ENCODE measurements around the gene GLB1L2.

GLB1L2 gene

DNA sequence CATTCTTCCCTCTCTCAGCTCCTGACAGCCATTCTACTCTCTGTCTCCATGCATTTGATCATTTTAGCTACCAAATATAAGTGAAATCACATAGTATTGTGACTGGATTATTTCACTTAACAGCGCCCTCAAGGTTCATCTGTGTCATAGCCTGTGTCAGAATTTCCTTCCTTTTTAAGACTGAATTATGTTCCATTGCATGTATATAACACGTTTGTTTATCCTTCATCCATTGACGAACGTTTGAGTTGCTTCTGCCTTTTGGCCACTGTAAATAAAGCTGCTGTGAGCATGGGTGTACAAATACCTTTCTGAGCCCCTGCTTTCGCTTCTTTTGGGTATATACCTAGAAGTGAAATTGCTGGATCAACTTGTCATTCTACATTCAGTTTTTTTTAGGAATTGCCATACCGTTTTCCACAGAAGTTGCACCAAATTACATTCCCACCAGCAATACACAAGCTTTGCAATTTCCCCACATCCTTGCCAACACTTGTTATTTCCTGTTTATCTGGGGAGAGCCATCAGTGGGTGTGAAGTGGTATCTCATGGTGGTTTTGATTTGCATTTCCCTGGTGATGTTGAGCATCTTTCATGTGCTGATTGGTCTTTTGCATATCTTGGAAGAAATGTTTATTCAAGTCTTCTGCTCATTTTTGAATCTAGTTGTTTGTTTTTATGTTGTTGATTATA, 17.5 kb downstream of the GLB1L2 start:
- no peak for DNase-seq

DNA sequence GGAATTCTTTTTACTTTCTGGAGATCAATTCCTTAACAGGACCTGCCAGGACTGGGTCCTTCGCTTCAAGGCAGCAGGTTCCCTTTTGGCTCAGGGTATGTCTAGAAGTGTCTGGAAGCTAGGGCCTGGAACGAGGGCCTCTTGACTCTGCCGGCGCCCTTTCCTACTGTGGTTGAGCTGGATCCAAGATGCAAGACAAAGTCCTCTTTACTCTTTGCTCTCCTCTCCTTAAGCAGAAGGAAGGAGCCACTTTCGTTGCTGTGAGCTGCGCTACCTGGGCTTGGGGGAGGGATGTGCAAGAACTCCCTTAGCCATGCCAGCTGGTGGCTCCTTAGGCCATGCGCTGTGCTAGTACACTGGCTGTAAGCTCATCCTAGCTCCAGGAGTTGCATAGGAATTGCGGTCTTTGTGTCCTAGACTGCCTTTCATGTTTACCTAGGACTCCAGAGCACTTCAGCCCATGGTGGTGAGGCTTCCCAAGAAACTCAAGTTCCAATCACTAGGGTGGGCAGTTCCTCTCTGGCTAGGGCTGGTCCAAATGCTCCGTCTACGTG, 18.1 kb downstream of the GLB1L2 start:
- DNase-seq: no peak

DNA sequence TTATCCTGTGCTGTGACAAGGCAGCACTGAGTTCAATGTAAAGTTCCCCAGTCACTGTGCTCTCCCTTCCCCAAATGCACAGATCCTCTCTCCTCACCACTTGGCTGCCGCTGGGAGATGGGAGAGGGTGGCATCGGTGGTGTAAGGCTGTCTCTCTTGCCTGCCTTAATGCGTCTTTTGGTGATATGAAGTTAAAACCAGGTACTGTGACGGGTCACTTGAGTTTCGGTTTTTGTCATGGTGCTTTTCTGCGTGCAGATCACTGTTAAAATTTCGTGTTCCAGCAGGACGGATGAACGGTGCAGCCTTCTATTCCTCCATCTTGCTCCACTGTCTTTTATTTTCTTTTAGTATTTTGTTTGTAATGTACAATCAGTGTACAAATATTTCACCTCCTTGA, 18.6 kb downstream of the GLB1L2 start:
- no peak for DNase-seq

DNA sequence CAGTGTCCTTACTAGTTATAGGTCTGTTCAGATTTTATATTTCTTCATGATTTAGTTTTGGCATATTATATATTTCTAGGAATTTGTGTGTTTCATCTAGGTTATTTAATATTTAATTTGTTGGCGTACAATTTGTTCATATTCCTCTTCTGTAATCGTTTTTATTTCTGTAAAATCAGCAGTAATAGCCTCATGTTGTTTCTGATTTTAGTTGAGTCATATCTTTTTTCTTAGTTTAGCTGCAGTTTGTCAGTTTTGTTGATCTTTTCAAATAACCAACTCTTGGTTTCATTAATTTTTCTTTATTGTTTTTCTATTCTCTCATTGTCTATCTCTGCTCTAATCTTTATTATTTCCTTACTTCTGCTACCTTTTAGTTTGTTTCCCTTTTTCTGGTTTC, 20.3 kb downstream of the GLB1L2 start:
- DNase-seq: no peak

DNA sequence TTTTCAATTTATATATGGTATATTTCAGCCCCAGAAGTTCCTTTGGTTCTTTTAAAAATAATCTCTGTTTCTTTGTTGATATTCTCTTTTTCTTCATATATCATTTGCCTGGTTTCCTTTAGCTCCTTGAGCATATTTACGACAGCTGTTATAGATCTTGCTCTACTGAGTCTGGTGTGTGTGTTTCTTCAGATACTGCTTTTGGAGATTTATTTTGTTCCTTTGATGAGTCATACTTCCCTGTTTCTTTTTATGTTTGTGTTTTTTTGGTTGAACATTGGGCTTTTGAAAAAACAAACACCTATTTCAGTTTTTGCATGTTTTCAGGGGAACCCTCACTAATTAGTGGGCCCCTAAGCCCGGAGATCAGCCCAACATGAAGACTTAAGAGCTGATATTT, 23.3 kb downstream of the GLB1L2 start:
- no peak for DNase-seq

DNA sequence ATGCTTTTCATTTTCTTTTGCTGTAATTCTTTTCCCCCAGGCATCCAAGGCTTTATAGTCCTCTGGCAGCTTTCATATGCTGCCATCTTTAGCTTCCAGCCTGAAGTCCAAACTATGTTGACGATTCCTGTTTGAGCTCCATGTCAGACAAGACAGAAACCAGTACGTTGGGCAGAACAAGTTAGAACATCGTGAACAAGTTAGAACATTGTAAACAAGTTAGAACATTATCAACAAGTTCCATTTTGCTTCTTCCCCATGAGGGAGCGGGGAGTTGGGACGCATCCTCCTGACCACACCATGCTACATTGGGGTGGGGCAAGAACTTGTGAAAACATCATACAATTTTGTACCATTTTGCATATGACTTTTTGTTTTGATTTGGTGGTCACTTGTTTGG, 23.9 kb downstream of the GLB1L2 start:
- DNase-seq: no peak

DNA sequence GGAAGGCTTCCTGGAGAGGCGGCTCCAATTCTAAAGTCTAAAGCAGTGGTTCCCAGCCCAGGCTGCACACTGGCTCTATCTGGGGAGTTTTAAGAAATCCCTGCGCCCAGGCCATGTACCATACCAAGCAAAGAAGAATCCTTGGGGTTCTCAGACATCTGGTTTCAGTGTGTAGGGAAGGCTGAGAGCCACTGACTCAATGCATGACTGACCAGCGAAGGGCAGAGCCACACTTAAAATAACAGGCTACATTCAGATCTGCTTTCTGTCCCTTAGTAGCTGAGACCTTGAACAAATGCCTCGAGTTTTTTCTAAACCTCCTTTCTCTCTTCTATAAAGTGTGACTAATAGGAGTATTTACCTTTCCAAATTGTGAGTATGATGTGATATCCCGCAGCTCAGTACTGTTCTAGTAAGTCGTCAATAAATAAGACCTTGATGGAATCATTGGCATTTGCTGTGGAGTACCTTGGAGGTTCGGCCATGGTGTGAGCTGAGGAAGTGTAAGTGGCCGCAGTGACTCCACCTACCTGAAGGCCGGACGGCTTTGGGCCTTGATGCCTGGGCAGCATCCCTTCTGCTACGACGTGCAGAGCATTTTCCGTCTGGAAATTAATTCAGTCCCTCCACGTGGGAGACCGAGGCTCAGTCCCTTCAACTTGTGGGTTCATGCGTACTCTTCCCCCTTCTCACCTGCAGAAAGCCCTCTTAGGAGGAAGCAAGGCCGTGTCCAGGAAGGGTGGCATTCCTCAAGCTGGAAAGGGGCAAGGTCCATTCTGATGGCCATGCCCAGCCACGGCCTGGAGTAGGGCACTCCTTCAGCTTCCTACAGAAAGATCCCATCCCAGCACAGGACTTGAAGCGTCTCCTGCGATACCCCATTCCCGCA, 25.1 kb downstream of the GLB1L2 start:
- no peak for DNase-seq

DNA sequence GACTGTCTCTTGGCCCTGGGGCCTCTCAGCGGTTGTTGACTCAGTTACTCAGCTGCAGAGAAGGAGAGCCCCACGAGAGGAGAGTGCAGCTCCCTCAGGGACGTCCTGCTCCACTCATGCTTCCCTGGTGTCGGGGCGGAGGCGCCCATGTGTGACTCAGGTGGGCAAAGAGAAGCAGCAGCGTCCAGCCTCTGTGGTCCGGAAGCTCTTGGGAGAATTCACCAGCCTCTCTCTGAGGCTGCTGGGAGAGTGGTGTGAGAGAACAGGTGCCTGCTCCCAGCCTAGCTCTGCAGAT, 25.7 kb downstream of the GLB1L2 start:
- DNase-seq: no peak

DNA sequence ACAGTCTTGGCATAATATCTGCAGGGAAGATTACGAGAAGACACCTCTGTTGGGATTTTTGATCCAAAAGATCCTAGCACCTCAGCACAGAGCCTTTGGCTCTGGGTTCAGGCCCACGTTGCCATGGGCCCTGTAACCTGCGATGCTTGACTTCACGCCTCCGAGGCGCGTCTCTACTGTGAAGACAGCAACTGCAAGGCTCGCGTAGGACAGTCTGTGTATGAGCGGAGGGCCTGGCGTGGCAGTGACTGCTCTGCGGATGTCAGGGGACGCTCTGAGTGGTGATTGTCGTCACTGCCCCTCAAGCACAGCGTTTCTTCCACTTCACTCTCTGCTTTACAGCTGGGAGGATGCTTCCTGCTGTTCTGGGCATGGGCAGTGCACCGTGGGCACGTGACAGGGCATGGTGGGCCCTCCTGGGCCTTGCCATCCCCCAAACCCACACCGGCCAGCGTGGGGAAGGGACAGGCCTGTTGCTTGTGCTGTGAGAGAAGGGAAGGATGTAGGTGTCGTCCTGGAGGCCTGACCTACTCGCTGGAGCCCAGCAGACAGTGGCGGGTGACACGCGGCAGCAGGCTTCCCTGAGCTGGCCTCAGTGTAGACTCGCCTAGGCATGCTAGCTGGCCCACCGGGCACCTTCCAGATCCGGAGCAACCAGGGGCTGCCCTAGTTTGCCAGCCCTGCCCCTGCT, 26.5 kb downstream of the GLB1L2 start:
- DNase-seq: no peak

DNA sequence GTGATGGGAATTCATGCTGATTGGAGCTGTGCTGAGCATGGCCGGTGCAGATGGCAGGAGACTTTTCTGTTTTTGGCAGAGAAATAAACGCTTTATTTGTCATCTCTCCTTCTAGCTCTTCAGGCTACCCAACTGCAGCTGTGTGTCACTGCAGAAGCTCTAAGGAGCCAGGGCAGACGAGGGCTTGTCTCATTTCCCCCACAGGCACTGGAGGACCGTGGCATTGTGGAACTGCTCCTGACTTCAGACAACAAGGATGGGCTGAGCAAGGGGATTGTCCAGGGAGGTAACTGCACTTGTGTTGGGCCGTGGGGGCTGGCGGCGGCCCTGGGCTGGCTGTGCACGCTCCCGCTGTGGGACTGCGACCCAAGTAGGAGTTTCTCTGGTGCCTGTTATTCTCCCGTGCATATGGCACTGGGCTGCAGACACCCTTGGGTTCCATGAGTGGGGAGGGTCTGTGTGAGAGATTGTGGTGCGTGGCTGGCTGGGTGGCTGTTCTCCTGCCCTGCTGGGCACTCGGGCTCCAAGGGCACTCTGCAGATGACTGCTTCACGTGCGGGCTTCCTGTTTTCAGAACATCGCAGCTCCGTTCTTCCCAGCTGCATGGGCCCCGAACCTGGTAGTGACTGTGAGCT, 27.2 kb downstream of the GLB1L2 start:
- no peak for DNase-seq

DNA sequence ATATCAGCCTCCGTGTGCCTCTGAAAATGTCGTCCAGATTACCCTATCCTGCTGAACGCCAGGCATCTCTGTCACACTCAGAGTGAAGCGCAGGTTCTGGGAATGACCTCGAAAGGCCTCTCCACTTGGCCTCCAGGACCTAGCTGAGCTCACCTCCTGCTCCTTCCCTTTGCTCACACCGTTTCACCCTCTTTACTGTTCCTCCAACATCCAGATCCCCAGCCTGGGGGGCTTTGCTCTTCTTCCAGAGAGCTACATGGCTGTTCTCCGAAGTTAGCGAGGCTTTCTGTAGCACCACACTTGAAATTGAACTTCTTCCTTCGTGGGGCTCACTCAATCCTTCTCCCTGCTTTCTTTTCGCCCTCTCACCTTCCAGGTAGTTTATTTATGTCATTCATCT, 27.9 kb downstream of the GLB1L2 start:
- DNase-seq: no peak

DNA sequence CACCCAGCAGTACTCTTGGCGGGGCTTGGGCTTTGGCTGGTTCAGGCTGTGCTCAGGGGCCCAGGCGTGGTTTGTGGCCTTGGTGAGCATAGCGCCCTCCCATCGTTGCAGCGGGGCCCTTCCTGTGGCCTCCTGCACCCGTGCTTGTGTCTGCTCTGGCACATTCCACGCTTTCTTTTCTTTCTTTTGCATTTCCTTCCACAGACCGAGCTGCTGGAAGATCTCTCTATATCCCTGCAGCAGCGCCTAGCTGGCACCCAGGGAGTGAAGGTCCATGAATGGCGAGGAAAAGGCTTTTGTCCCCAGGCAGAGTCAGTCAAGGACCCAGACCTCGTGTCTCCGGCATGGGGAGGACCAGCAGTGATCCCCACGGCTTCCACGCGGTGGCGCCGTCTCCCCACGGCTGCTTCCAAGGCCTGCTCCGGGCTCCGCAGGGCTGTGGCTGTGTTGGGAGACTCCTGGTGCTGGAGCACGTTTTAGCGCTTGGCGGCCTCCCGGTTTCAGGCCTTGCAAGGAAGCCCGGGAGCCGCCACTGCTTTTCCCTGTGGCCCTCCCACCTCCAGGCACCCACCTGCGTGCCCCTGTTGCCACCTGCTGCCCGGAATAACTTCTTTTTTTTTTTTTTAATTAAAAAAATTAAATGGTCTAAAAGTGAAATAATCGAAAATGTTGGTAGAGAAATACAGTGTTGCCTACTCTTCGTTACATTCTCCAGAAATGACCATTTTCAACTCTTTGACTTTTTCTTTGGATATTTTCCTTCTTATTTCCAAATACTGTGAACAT, 28.5 kb downstream of the GLB1L2 start:
- peak; percentile 47 for DNase-seq

DNA sequence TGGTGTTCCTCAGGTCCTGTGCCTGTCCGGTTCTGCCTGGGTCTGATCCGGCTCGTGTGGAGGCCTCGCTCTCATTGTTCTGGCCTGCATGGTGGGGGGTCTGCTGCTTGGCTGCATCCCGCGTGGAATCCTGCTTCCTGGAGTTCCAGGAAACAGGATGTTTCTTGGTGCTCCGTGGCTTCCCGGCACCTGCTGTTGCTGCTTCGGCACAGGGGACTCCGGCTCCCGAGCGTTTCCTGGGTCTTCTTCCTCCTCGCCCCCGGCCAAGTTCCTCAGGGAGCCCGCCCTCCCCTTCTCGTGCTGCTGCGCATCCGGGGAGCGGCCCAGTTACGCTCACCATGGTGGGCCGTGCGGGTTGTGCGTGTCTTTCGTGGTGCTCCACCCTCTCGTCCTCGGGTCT, 29.9 kb downstream of the GLB1L2 start:
- no peak for DNase-seq

DNA sequence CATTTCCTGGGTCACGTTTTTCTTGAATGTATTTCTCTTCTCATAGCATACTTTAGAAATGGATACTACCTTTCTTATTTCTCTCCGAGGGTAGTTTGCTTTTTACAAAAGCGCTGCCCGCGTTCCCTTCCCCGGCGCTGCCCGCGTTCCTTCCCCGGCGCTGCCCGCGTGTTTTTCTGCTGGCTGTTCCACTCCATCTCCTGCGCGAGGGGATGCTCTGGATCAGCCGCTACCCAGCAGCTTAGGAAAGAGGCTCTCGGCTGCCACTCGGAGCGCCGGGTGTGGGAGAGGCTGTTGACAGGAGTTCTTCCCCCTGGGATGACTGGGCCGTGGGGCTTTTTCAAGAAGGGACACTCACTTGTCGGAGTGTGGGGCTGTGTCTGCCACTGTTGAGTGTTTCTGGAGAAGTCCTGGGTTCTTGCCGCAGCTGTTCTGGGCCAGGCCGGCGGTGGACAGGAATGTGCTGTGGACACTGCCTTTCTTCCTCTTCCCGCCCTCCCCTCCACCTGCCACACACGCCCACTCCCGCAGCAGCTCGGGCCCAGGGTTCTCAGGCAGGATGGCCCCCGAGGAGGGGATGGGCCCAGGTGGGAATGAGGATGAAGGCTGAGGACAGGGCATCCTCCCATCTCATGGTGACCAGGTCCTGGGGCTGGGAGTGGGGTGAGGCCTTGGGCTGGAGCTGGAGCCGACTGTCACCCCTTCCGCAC, 30.6 kb downstream of the GLB1L2 start:
- DNase-seq: no peak

DNA sequence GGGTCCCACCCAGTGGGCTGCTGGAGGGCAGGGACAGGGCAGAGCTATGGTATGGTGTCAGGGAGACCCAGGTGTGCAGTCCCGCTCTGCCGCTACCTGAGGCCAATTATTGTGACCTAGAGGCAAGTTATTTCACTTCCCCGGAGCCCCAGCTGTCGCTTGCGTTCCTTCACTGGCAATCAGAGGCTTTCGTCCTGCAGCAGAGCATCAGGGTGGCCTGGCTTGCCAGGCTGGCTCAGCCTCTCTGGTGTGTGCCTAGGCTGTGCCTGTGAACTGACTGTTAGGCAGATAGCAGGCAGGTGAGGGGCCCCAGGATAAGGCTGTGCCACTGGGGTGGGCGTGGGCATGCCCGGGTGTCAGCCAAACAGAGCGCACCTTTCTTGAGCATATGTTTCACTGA, 31.4 kb downstream of the GLB1L2 start:
- no peak for DNase-seq

DNA sequence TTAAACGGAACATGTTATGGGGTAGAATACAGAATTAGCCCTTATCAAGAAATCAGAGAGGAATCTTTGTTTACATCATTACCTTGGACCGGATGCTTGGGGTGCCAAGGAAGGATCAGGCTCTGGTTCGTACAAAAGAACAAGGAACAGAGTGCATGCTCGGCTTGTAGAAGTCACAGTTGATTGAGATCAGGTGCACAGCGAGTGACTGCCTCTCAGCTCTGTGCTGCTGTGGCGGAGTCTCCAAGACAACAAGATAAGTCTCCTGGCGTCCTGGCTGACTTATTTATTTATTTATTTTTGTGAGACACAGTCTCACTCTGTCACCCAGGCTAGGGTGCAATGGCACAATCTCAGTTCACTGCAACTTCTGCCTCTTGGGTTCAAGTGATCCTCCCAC, 31.8 kb downstream of the GLB1L2 start:
- no peak for DNase-seq

DNA sequence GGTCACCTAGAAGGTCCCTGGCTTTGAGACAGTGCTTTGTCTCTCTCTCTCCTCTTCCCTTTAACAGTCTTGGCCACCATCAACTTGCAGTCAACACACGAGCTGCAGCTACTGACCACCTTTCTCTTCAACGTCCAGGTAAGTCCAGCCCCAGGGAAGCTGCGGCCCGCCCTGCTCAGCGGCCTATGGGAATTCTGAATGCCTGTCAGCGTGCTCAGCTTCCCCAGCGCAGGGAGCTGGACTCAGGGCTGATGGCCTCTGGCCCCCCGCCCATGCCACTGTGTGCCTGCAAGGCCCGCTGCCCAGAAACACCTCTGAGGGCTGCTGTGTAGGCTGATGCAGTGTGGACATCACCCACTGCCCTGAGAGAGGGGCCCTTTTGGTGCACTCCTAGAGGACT, 32.5 kb downstream of the GLB1L2 start:
- no peak for DNase-seq

DNA sequence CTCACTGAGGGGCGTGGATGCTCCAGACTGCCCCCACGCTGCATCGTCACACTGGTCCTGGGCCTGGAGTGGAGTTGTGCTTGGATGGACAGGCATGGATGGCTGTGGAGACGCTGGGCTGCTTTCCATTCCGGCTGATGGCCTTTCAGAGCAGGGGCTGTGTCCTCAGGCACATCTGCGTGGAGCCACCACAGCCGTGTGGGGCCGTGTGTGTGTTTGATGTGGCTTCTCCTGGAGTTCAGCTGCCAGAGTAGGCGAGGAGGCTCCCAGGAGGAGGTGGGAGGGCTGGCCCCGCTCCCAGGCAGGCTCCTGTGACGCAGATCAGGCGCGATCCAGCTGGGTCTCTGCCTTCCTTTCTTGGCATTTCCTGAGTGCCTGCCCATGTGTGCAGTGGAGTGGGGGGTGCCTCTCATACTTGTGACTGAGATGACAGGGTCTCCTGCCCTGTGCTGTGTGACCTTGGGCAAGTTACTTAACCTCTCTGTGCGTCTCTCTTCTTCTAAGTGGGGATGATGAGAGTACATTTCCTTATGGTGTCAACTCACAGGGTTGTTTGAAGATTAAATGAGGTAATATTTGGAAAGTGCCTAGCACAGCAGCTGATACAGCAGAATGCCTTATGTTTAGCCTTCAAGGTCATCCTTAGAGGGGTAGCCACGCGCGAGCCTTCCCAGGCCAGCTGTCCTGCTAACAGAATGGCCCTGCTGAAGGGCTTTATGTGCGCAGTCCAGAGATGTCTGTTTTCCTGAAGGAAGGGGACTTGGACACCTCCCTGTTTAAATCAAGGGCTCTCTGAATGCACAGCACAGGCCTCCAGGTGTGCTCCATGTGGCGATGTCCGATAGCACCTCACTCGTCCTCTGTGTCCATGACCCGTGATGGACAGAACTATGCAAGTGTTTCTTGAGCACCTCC, 33.5 kb downstream of the GLB1L2 start:
- no peak for DNase-seq

DNA sequence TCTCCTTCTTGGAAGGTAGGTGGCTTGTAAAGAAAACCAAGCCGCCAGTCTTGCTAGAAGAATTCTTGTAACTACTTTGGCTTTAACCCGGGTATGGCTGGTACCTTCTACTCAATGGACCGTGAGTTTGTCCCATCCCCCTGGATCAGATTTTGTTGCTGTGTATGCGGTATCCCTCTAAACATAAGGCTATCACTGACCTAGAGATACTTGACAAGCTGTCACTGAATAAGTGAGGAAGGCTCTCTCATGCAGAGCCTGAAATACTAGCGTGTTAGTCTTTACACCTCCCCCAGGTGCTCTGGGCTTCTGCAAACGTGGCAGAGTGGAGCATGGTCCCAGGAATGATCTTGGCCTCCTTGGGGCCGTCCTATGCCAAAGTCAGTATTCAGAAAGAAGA, 34.5 kb downstream of the GLB1L2 start:
- DNase-seq: no peak

DNA sequence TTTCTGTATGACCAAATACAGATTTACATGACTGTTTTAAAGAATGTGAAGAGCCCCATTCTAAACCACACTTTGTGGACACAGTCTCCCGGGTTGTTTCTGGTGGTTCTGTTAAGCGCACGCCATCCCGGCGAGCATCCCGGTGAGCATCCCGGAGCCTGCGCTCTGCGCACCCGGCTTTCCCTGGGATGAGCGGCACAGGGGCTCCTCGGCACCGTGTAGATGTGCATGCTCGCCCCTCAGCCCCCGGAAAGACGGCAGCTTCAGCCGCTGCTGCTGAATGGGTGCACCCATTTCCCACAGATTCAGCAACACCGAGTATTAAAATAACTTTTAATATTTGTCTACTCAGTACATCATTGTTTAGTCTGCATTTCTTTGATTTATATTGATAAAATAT, 36.0 kb downstream of the GLB1L2 start:
- DNase-seq: no peak

All from fibroblast of skin of abdomen (primary cell).